OCI-LY3 (cell line): ENCODE measurements around the gene CR2.

Experiments used
- EZH2phosphoT487 ChIP-seq: fragments of 200-600 bp; shearing (Covaris generic); IDR thresholded peaks from 2 replicates; pipeline ENCODE4 v1.6.1; 2018; ENCODE audit warnings: antibody characterized with exemption, mixed run types, low read depth
- TF ChIP-seq, protein P1 (sequence below): fragments of 200-600, 300-600 bp; sonication (generic); IDR thresholded peaks from 2 replicates; pipeline ENCODE4 v1.5.1; 2014; ENCODE audit warnings: antibody characterized with exemption, low read length, low read depth

DNA sequence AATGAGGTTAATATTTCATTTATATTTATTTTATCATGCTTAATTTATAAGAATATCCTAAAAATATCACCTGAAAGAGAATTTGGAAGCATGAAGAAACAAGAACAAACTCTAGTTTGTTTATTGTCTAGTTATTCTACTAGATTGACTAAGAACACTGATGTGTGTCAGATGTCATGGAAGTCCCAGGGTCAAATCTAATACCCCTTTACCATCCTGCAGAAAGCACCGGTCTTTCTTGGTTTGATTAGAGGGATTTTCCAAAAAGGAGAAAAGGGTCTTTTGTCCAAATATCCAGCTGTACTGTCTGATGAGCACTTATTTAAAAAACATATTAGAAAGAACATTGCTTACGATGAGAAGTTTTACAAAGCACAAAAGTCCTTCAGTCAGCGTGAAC, 20.7 kb upstream of the CR2 start:
- TF ChIP-seq, protein P1, sequence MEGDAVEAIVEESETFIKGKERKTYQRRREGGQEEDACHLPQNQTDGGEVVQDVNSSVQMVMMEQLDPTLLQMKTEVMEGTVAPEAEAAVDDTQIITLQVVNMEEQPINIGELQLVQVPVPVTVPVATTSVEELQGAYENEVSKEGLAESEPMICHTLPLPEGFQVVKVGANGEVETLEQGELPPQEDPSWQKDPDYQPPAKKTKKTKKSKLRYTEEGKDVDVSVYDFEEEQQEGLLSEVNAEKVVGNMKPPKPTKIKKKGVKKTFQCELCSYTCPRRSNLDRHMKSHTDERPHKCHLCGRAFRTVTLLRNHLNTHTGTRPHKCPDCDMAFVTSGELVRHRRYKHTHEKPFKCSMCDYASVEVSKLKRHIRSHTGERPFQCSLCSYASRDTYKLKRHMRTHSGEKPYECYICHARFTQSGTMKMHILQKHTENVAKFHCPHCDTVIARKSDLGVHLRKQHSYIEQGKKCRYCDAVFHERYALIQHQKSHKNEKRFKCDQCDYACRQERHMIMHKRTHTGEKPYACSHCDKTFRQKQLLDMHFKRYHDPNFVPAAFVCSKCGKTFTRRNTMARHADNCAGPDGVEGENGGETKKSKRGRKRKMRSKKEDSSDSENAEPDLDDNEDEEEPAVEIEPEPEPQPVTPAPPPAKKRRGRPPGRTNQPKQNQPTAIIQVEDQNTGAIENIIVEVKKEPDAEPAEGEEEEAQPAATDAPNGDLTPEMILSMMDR, result no peak
- no peak for TF ChIP-seq EZH2phosphoT487
